BE2C (cell line): Measurements from ENCODE around the gene TMEM86B.

ENCODE experiments used
- DNase-seq: peaks from one replicate; pipeline ENCODE4 v3.0.0-alpha.2; 2020
- H3K27me3 ChIP-seq: fragments of 250-450 bp; sonication (Bioruptor Pico); 2 replicates; pipeline ENCODE4 v1.5.1; 2020; ENCODE audit warnings: mild to moderate bottlenecking
- H3K36me3 ChIP-seq: fragments of 250-450 bp; sonication (Bioruptor Pico); 2 replicates; pipeline ENCODE4 v1.5.1; 2020; ENCODE audit warnings: mild to moderate bottlenecking
- H3K4me1 ChIP-seq: fragments of 250-450 bp; sonication (Bioruptor Pico); 2 replicates; pipeline ENCODE4 v1.5.1; 2020
- H3K4me3 ChIP-seq: 2 replicates; pipeline ENCODE4 v1.5.1; 2011; ENCODE audit warnings: low read depth, low read length
- H3K9me3 ChIP-seq: fragments of 250-450 bp; sonication (Bioruptor Pico); 2 replicates; pipeline ENCODE4 v1.5.1; 2020
- CTCF ChIP-seq: IDR thresholded peaks from 2 replicates; pipeline ENCODE4 v1.5.1; 2012; ENCODE audit warnings: mild to moderate bottlenecking, low read depth, low read length

Gene TMEM86B

GRCh38 chr19:55272142-55272541 is 43.6 kb upstream of the TMEM86B start:
- no peaks in the 10 kb centered on the region for H3K27me3 ChIP-seq
- no peak for TF ChIP-seq CTCF
- no peaks in the 10 kb centered on the region for H3K4me1 ChIP-seq
- peaks cover 7% of the 10 kb centered on the region; the same call in 1 of the 2 replicates for H3K36me3 ChIP-seq
- DNase-seq = no peak
- H3K9me3 ChIP-seq = no peaks in the 10 kb centered on the region
- H3K4me3 ChIP-seq = no peak overlapping the region

- Histone ChIP-seq H3K27me3 (no peaks in the 10 kb centered on the region), H3K4me1 (no peaks in the 10 kb centered on the region), H3K9me3 (no peaks in the 10 kb centered on the region), H3K4me3 (no peak overlapping the region), H3K36me3 (peaks cover 7% of the 10 kb centered on the region; the same call in 1 of the 2 replicates)
- DNase-seq = no peak
- no peak for TF ChIP-seq CTCF
Measured at GRCh38 chr19:55270172-55270942, 41.8 kb upstream of the TMEM86B start.

- TF ChIP-seq CTCF = no peak
- Histone ChIP-seq H3K27me3 (no peaks in the 10 kb centered on the region), H3K4me3 (no peak overlapping the region), H3K4me1 (no peaks in the 10 kb centered on the region), H3K9me3 (no peaks in the 10 kb centered on the region), H3K36me3 (peaks cover 7% of the 10 kb centered on the region; the same call in 1 of the 2 replicates)
- no peak for DNase-seq
Measured at GRCh38 chr19:55269299-55269698, 40.7 kb upstream of the TMEM86B start.

GRCh38 chr19:55266840-55267239 is 38.3 kb upstream of the TMEM86B start:
- DNase-seq = no peak
- H3K9me3 ChIP-seq = no peaks in the 10 kb centered on the region
- no peaks in the 10 kb centered on the region for H3K27me3 ChIP-seq
- H3K36me3 ChIP-seq = no peaks in the 10 kb centered on the region
- H3K4me3 ChIP-seq = no peak overlapping the region
- TF ChIP-seq CTCF = no peak
- H3K4me1 ChIP-seq = no peaks in the 10 kb centered on the region

GRCh38 chr19:55266404-55266803 is 37.8 kb upstream of the TMEM86B start:
- TF ChIP-seq CTCF = no peak

GRCh38 chr19:55265723-55266386 is 37.3 kb upstream of the TMEM86B start:
- Histone ChIP-seq H3K27me3 (no peaks in the 10 kb centered on the region), H3K4me1 (no peaks in the 10 kb centered on the region), H3K36me3 (no peaks in the 10 kb centered on the region), H3K9me3 (no peaks in the 10 kb centered on the region), H3K4me3 (no peak overlapping the region)
- no peak for TF ChIP-seq CTCF
- no peak for DNase-seq

More at GRCh38 chr19:55266404-55266803, 37.8 kb upstream of the TMEM86B start:
- Histone ChIP-seq H3K4me1 (no peaks in the 10 kb centered on the region), H3K27me3 (no peaks in the 10 kb centered on the region), H3K36me3 (no peaks in the 10 kb centered on the region), H3K4me3 (no peak overlapping the region), H3K9me3 (no peaks in the 10 kb centered on the region)
- DNase-seq = no peak
